GM19193 (cell line): ENCODE data around the gene KRTAP5-10.
"Not testable (repeated sequence)": the region's sequence is repeated elsewhere in the genome, so short reads cannot be mapped to it uniquely, and the experiment has no call there.

ENCODE experiments used
- POLR2A ChIP-seq: IDR thresholded peaks from 4 replicates; pipeline ENCODE4 v1.6.1; 2011; ENCODE audit not compliant: insufficient read depth, insufficient read length; ENCODE audit errors: extremely low read depth

Gene KRTAP5-10, protein sequence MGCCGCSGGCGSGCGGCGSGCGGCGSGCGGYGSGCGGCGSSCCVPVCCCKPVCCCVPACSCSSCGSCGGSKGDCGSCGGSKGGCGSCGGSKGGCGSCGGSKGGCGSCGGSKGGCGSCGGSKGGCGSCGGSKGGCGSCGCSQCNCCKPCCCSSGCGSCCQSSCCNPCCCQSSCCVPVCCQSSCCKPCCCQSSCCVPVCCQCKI

DNA sequence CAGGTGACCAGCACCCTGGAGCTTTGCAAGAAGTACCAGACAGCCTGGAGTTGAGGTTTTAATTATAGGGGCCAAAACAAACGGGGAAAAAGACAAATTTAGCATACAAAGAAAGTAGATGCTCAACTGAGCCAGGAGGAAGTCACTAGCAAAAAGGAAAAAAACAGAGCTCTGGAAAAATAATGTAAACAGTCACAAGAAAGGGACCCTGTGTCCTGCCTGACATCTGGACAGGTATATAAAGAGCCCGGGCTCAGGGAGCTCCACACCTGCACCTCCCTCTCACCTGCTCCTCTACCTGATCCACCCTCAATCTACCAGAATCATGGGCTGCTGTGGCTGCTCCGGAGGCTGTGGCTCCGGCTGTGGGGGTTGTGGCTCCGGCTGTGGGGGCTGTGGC, at the start of gene KRTAP5-10:
Gene KRTAP5-10, plus strand, starts transcription at position 301 of the 400 bp plus-strand sequence. Its CDS starts 25 bp downstream, at position 326.
- no peak for TF ChIP-seq POLR2A

DNA sequence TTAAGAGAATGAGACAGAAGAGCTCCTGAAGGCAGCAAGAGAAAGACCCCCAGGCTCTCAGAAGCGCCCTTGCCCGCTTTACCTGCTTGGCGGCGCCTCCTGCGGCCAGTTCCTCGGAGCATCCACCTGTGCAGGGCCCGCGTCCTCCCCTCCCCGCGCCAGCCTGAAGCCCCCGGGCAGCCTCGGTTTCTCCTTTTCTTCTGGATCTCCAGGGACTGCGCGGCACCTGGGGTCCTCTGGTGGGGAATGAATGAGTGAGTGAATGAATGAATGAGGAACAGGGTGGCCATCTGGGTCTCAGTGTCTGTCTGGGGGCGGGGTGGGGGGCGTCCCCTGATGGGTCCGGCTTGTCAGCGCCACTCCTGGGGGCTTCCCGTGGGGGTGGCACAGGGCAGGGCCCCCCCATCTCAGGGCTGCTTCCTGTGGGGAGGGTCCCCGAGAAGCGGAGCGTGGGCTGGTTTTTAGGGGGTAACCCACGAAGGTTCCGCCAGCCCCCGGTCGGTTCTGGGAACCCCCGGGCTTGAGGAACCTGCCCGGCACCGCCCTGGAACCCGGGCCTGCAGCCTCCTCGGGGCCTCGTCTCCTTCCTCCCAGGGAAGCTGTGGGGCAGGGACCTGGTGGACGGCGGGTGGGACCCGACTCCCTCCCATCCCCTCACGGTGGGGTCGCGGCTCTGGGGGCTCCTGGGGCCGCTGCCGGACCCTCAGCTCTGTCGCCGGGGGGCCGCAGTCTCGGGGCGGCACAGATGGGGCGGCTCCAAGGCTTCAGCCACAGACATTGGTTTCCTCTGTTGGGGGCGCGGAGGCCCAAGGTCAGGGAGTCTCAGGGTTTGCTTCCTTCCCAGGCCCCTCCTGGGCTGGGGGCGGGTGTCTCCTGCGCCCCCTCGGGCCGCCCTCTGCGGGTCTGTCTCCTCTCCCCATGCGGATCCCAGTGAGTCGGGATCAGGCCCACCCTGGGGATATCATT, 46.6 kb upstream of the KRTAP5-10 start:
- TF ChIP-seq POLR2A = no peak

DNA sequence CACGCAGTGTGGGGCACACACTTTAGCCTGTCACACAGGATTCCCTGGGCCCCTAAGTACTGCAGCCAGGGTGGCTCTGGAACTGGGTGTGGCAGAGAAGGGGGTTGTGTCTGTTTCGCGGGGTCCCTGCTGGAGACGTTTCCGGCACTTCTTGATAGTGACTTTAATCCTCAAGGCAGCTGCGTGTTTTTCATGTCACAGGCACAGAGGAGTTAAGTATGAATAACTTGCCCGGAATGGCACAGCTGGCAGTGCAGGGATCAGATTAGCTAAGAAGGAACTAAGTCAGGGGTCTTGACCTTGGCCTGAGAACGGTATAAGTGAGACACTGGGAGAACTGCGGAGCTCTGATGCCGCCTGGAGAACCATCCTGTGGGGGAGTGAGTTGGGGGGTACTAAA, 45.8 kb upstream of the KRTAP5-10 start:
- TF ChIP-seq POLR2A = no peak

DNA sequence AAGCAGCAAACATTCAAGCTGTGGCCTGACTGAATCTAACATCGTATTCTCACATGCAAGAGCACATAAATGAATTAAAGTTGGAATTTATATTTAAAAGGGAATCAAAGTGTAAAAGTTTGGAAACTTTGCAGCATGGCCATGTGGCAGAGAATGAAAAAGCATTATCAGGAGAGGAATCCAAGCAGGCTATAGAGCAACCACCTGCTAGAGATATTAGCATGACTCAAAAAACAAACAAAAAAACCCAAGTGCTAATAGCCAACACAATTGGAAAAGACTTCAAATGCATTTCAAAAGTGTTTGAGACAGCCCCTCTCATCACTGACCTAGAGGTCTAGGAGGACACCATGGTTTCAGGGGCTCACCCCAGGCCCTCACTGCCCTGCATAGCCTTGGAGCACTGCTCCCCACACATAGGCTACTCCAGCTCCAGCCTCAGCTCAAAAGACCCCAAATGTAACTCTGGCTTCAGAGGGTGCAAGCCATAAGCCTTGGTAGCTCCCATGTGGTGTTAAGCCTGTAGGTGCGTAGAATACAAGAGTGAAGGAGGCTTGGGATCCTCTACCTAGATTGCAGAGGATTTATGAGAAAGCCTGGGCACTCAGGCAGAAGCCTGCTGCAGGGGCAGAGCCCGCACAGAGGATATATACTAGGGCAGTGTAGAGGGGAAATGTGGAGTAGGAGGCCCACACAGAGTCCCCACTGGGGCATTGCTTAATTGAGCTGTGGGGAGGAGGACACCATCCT, 40.0 kb upstream of the KRTAP5-10 start:
- TF ChIP-seq POLR2A = no peak

DNA sequence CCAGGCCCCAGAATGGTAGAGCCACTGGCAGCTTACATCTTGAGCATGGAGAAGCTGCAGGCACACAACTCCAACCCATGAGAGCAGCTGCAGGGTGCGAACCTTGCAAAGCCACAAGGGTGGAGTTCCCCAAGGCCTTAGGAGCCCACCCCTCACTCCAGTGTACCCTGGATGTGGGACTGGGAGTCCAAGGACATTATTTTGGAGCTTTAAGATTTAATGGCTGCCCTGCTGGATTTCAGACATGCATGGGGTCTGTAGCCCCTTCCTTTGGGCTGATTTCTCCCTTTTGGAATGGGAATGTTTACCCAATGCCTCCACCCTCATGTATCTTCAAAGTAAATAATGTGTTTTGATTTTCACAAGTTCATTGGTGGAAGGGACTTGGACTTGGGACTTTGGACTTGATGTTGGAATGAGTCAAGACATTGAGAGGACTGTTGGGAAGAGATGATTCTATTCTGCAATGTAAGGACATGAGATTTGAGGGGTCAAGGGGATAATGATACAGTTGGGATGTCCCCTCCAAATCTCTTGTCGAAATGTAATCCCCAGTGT, 39.3 kb upstream of the KRTAP5-10 start:
- TF ChIP-seq POLR2A = no peak

DNA sequence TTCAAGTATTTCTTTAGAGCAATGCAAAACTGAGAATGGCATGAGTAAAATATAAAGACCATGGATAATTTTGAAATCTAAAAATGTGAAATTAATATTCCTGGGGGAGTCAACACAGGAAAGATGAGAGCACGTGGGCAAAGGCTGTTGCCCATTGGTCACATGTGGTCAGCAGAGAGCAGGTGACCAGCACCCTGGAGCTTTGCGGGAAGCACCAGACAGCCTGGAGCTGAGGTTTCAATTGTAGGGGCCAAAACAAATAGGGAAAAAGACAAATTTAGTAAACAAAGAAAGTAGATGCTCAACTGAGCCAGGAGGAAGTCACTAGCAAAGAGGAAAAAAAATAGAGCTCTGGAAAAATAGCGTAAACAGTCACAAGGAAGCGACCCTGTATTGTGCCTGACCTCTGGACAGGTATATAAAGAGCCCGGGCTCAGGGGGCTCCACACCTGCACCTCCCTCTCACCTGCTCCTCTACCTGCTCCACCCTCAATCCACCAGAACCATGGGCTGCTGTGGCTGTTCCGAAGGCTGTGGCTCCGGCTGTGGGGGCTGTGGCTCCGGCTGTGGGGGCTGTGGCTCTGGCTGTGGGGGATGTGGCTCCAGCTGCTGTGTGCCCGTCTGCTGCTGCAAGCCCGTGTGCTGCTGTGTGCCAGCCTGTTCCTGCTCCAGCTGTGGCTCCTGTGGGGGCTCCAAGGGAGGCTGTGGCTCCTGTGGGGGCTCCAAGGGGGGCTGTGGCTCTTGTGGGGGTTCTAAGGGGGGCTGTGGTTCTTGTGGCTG, 38.4 kb upstream of the KRTAP5-10 start, which contains the start of gene KRTAP5-7:
Gene KRTAP5-7, plus strand, starts transcription at position 472 of the 780 bp plus-strand sequence. Its CDS starts 34 bp downstream, at position 506.
- TF ChIP-seq POLR2A = not testable (repeated sequence)

DNA sequence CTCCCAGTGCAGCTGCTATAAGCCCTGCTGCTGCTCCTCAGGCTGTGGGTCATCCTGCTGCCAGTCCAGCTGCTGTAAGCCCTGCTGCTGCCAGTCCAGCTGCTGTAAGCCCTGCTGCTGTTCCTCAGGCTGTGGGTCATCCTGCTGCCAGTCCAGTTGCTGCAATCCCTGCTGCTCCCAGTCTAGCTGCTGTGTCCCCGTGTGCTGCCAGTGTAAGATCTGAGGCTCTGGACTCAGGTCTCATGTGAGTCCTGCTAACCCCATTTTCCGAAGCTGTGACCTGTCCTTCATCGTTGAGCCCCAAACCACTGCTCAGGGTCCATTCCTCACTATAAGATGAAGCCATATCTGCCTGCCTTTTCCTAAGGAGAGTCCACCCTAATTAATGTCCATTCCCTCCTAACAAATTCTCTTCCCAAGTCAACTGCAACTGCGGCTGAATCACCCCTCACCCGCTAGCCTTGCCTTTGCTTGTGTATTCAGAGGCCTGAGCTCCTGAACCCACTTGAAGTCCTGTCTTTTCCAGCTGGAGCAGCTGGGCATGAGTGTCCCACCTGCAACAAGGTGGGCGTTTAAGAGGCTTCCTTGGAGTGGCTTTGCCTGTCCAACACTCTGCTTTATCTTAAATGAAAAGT, 37.7 kb upstream of the KRTAP5-10 start:
- TF ChIP-seq POLR2A = no peak

DNA sequence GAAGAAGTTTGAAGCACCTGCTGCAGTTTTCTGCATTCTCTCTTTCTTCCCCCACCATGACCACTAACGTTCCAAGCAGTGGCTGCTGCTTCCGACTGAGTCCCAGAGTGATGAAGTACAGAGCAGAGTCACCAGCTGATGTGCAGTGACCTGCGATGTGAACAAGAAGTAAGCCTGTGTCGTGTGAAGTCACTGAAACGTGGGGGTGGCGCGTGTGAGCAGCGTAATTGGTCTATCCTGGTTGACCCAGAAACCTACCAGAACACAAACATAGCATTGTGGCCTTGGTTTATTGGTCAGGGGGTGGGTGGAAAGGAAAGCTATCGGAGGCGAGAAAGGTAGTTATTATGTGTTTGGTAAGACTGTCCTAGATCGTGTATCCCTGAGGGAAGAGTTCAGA, 34.8 kb upstream of the KRTAP5-10 start:
- no peak for TF ChIP-seq POLR2A

DNA sequence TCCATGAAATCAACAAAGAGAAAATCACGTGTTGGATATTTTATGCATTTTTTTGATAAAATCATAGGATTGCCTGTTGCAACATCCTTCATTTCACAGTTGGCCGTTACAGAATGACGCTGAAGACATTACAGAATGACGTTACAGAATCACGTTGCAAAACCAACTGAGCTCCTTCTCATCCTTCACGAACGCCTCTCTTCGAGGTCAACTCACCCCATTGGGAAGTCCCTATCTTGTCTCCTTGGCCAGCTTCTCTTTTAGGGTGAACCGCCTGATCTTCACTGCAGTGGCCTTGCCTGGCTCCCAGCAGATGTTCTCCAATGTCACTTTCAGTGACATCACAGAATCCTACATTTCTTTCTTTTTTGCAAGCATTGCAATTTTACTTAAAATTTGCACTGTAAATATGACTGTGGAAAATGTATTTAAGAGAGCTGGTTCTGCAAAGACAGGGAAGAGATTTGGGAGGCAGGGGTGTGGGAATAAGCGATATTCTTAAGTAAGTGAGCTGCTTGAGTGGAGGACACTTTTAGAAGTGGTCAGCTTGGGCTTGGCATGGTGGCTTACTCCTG, 33.2 kb upstream of the KRTAP5-10 start:
- TF ChIP-seq POLR2A = no peak

DNA sequence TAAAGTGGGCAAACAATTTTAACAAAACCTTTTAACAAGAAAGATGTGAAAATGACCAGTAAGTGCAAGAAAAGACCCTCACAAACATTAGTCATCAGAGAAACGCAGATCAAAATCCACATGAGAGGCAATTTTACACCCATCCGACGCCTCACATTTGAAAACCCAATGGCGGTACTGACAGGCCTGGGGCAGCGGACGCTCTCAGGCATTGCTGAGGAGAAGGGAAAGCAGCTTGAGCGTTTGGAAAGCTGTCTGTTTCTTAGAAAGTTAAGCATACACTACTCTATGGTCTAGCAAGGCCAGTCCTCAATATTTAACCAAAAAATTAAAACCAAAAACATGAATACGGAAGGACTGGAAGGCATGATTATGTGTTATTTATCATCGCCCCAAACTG, 29.5 kb upstream of the KRTAP5-10 start:
- TF ChIP-seq POLR2A = no peak

DNA sequence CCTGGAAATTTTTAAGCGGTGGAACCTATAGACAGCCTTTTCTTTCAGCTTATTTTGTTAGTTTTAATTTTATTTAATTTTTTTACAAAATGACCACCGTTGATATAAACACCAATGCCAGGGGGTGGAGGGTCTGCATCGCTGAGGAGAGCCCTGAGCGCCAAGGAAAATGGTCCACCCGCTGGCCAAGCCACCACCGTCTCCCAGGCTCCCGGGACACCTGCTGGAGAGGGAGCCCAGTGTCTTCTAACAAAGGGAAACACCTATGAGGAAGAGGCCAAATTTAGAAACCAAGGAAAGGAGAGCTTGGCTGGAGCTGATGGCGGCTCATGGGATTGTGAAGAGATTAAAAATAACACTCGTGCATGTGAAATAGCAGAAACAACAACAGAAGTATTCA, 27.8 kb upstream of the KRTAP5-10 start:
- TF ChIP-seq POLR2A = no peak

DNA sequence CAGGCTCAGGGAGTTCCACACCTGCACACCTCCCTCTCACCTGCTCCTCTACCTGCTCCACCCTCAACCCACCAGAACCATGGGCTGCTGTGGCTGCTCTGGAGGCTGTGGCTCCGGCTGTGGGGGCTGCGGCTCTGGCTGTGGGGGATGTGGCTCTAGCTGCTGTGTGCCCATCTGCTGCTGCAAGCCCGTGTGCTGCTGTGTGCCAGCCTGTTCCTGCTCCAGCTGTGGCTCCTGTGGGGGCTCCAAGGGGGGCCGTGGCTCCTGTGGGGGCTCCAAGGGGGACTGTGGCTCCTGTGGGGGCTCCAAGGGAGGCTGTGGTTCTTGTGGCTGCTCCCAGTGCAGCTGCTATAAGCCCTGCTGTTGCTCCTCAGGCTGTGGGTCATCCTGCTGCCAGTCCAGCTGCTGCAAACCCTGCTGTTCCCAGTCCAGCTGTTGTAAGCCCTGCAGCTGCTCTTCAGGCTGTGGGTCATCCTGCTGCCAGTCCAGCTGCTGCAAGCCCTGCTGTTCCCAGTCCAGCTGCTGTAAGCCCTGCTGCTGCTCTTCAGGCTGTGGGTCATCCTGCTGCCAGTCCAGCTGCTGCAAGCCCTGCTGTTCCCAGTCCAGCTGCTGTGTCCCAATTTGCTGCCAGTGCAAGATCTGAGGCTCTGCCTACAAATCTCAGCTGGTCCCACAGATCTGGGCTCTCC, 27.2 kb upstream of the KRTAP5-10 start, which contains the start of gene KRTAP5-8:
Gene KRTAP5-8, plus strand, starts transcription at position 49 of the 689 bp plus-strand sequence. Its CDS starts 31 bp downstream, at position 80.
- not testable (repeated sequence) for TF ChIP-seq POLR2A

DNA sequence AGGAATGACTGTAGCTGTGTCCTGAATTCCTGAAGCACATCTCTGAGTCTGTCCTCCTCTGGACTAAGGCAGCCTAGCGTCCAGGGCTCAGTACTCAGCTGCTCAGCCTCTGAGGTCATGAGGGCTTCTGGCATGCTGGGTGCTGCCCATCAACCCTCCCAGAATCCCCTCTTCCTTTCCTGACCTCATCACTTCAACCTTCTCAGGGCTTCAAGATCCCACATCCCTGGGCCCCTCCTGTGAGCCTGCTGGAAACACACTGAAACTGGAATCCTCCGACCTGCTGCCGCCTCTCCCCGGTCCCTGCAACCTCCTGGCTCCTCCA, 26.7 kb upstream of the KRTAP5-10 start:
- no peak for TF ChIP-seq POLR2A

DNA sequence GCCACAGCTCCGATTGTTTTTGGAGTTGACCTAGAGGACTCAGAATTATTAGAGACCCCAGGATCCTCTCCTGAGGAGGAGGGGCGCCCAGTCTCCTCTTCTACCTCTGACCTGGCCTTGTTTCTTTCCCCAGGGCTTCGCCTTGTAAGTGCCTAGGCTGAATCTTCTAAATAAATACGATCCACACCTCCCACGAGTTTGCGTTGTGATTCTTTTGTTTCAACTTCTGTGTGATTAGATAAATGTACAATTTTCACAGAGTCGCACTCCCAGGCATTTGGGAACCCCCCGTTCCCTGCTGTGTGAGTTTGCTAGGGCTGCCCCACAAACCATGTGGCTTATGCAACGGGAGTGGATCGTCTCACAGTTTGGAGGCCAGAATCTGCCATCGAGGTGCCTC, 26.3 kb upstream of the KRTAP5-10 start:
- no peak for TF ChIP-seq POLR2A
